ENCODE results near the gene PDS5A.
"Not testable (repeated sequence)": the region's sequence is repeated elsewhere in the genome, so short reads cannot be mapped to it uniquely, and the experiment has no call there.

Gene PDS5A

GRCh38 chr4:39899291-39899690 is 78.4 kb downstream of the PDS5A start:
- DNase-seq (ENCODE audit: low read depth) = no peak

GRCh38 chr4:39898015-39898414 is 79.7 kb downstream of the PDS5A start:
- DNase-seq (ENCODE audit: low read depth) = no peak

- no peak for DNase-seq (ENCODE audit: low read depth)
Observed at GRCh38 chr4:39893693-39894072, 84.0 kb downstream of the PDS5A start.

- no peak for DNase-seq (ENCODE audit: low read depth)
Observed at GRCh38 chr4:39892988-39893692, 84.6 kb downstream of the PDS5A start.

- no peak for DNase-seq (ENCODE audit: low read depth)
Observed at GRCh38 chr4:39889226-39889625, 88.5 kb downstream of the PDS5A start.

- no peak for DNase-seq (ENCODE audit: low read depth)
Observed at GRCh38 chr4:39888541-39888940, 89.2 kb downstream of the PDS5A start.

GRCh38 chr4:39883646-39884045 is 94.1 kb downstream of the PDS5A start:
- DNase-seq (ENCODE audit: low read depth) = no peak

GRCh38 chr4:39881789-39882188 is 95.9 kb downstream of the PDS5A start:
- DNase-seq (ENCODE audit: low read depth) = no peak

- DNase-seq (ENCODE audit: low read depth) = no peak
Observed at GRCh38 chr4:39877971-39878370, 99.7 kb downstream of the PDS5A start.

- DNase-seq (ENCODE audit: low read depth) = no peak
Observed at GRCh38 chr4:39873823-39874222, 103.9 kb downstream of the PDS5A start.

GRCh38 chr4:39865280-39865679 is 112.4 kb downstream of the PDS5A start:
- DNase-seq (ENCODE audit: low read depth) = no peak

- no peak for DNase-seq (ENCODE audit: low read depth)
Observed at GRCh38 chr4:39864391-39864790, 113.3 kb downstream of the PDS5A start.

- DNase-seq (ENCODE audit: low read depth) = no peak
Observed at GRCh38 chr4:39860804-39861203, 116.9 kb downstream of the PDS5A start.

GRCh38 chr4:39855909-39856512 is 121.7 kb downstream of the PDS5A start:
- DNase-seq (ENCODE audit: low read depth) = no peak

GRCh38 chr4:39852636-39853035 is 125.1 kb downstream of the PDS5A start:
- DNase-seq (ENCODE audit: low read depth) = no peak

GRCh38 chr4:39850727-39851126 is 127.0 kb downstream of the PDS5A start:
- DNase-seq (ENCODE audit: low read depth) = no peak

GRCh38 chr4:39846705-39847104 is 131.0 kb downstream of the PDS5A start:
- DNase-seq (ENCODE audit: low read depth) = no peak

GRCh38 chr4:39846120-39846519 is 131.6 kb downstream of the PDS5A start:
- DNase-seq (ENCODE audit: low read depth) = no peak

- DNase-seq (ENCODE audit: low read depth) = no peak
Observed at GRCh38 chr4:39841894-39842293, 135.8 kb downstream of the PDS5A start.

GRCh38 chr4:39840516-39840915 is 137.2 kb downstream of the PDS5A start:
- not testable (repeated sequence) for DNase-seq (ENCODE audit: low read depth)

GRCh38 chr4:39840027-39840426 is 137.7 kb downstream of the PDS5A start:
- no peak for DNase-seq (ENCODE audit: low read depth)

GRCh38 chr4:39838431-39838830 is 139.3 kb downstream of the PDS5A start:
- DNase-seq (ENCODE audit: low read depth) = not testable (repeated sequence)

GRCh38 chr4:39834269-39834668 is 143.4 kb downstream of the PDS5A start:
- DNase-seq (ENCODE audit: low read depth) = no peak

- no peak for DNase-seq (ENCODE audit: low read depth)
Observed at GRCh38 chr4:39825741-39826231, 151.9 kb downstream of the PDS5A start.
